ENCODE measurements around the gene NCKAP5. TPM values are rescaled to one million over a fixed set of nuclear protein-coding genes. Genes with fewer than 3 reads are reported as not detected.

NCKAP5 gene
- total and polyA plus RNA-seq, 9 donors: 0.80 to 2.7 (median 2.2) TPM

DNA sequence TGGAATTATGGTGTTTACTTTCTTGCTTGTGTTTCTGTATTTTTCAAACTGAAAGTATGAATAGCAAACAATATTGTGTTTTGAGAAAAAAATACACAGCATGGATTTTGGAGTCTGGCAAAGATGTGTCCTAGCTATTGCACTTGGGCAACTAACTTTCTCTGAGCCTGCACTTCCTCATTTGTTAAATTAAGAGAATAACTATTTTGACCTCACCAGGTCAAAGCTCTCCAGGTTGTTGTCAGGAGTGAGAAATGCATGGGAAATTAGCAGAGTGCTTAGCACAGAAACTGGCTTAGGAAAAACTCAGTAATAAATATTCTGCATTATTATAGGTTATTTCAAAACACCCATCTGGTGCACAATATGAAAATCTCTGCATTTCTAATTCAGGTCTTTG lies 926.4 kb downstream of the NCKAP5 start:
- H3K36me3 ChIP-seq: no peaks in the 10 kb centered on the region
- intact Hi-C loops (cut with DNase I): no loop called here
- H3K4me3 ChIP-seq: no peak overlapping the region
- no peaks in the 10 kb centered on the region for H3K4me1 ChIP-seq (ENCODE audit: insufficient read depth)
- no peak overlapping the region for H3K27ac ChIP-seq
- H3K9me3 ChIP-seq: no peaks in the 10 kb centered on the region
- TF ChIP-seq POLR2A (IDR thresholded peaks at IDR 0.05): no peak
- TF ChIP-seq EP300 (IDR thresholded peaks at IDR 0.05): no peak
- TF ChIP-seq, protein P1, sequence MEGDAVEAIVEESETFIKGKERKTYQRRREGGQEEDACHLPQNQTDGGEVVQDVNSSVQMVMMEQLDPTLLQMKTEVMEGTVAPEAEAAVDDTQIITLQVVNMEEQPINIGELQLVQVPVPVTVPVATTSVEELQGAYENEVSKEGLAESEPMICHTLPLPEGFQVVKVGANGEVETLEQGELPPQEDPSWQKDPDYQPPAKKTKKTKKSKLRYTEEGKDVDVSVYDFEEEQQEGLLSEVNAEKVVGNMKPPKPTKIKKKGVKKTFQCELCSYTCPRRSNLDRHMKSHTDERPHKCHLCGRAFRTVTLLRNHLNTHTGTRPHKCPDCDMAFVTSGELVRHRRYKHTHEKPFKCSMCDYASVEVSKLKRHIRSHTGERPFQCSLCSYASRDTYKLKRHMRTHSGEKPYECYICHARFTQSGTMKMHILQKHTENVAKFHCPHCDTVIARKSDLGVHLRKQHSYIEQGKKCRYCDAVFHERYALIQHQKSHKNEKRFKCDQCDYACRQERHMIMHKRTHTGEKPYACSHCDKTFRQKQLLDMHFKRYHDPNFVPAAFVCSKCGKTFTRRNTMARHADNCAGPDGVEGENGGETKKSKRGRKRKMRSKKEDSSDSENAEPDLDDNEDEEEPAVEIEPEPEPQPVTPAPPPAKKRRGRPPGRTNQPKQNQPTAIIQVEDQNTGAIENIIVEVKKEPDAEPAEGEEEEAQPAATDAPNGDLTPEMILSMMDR (IDR thresholded peaks at IDR 0.05): no peak
- DNase-seq: no peak
- H3K27me3 ChIP-seq: no peaks in the 10 kb centered on the region

DNA sequence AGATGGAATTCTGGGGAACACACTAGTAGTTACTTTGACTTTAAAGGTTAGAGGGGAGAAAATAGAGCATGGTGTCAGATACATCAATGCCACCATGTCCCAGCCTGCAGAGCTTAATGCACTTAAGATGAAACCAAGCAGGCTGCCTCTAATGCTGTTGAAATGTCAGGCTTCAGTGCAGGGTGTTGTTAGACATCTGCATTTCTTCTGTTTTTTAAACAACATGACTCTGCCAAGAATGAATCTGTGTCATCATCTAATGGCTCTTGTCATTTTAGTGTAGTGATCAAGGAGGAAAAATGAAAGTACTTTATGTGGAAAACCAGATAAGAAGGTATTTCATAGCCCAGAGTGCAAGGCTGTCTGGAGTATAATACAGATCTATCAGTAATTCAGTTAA lies 928.1 kb downstream of the NCKAP5 start:
- H3K4me3 ChIP-seq: no peak overlapping the region
- H3K9me3 ChIP-seq: no peaks in the 10 kb centered on the region
- no peak overlapping the region for H3K27ac ChIP-seq
- H3K27me3 ChIP-seq: no peaks in the 10 kb centered on the region
- intact Hi-C loops (cut with DNase I): no loop called here
- no peaks in the 10 kb centered on the region for H3K36me3 ChIP-seq
- TF ChIP-seq POLR2A (IDR thresholded peaks at IDR 0.05) (no peak), EP300 (IDR thresholded peaks at IDR 0.05) (no peak)
- TF ChIP-seq, protein P1 (IDR thresholded peaks at IDR 0.05): no peak
- no peak for DNase-seq
- H3K4me1 ChIP-seq (ENCODE audit: insufficient read depth): no peaks in the 10 kb centered on the region

DNA sequence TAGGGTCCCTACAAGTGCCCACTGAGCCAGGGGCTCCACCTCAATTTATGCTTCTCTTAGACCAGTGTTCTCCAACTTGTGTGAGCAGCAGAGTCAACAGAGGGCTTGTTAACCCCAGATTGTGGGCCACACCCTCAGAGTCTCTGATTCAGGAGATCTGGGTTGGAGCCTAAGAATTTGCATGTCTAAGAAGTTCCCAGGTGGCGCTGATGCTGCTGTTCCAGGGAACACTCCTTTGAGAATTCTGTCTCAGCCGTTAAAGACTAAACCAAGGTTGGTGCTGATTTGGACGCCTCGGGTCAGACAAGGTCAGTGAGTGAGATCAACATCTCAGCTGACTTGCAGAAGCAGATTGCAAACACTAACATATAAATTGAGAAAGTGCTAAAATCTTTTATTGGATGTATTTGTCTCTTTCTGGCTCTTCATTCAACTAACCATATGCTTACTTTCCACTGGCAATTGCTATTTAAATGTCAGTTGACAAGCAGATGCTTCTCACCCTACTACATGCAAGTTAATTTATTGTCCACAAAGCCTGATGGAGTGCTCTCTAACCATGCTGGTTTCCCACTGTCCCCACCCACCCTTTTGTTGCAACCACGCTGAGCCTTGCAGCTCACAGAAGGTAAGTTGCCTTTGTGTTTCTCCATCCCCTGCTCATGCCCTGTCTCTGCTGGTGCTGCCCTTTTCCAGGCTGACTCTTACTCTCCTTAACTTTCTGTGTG lies 929.8 kb downstream of the NCKAP5 start:
- Histone ChIP-seq H3K4me3 (no peak overlapping the region), H3K27me3 (no peaks in the 10 kb centered on the region), H3K27ac (no peak overlapping the region), H3K36me3 (no peaks in the 10 kb centered on the region), H3K4me1 (ENCODE audit: insufficient read depth) (no peaks in the 10 kb centered on the region), H3K9me3 (no peaks in the 10 kb centered on the region)
- no peak for DNase-seq
- TF ChIP-seq, protein P1 (IDR thresholded peaks at IDR 0.05): no peak
- no peak for TF ChIP-seq EP300 (IDR thresholded peaks at IDR 0.05)
- TF ChIP-seq POLR2A (IDR thresholded peaks at IDR 0.05): no peak
- intact Hi-C loops (cut with DNase I): no loop called here
- WGBS, 3 donors: 85 to 87% (median 87%) methylated on average over 5 of the region's 5 CpGs

DNA sequence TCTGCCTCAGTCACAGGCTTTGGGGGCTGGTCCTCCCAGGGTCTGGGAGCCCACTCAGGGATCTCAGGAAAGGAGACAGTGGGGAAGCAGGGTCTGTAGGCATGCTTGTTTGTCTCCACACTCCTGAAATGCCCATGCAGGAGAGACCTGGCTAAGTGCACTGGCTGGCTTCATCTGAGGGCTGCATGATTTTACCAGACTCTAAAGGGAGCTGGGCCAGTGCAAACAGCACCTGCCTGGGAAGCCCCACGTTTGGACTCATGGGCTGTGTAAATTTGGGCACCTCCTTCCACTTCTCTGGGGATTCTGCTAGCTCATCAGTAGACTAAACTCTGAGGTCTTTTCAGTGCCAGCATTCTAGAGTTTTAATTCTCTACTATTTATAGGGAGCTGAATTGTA lies 931.9 kb downstream of the NCKAP5 start:
- DNase-seq: no peak
- no peak overlapping the region for H3K4me3 ChIP-seq
- TF ChIP-seq, protein P1 (IDR thresholded peaks at IDR 0.05): no peak
- TF ChIP-seq POLR2A (IDR thresholded peaks at IDR 0.05): no peak
- TF ChIP-seq EP300 (IDR thresholded peaks at IDR 0.05): no peak
- H3K27ac ChIP-seq: no peak overlapping the region
- H3K27me3 ChIP-seq: no peaks in the 10 kb centered on the region
- whole genome bisulfite sequencing, 3 donors: 26 to 44% (median 27%) methylated on average over 1 of the region's 1 CpG
- H3K9me3 ChIP-seq: no peaks in the 10 kb centered on the region
- no peaks in the 10 kb centered on the region for H3K36me3 ChIP-seq
- H3K4me1 ChIP-seq (ENCODE audit: insufficient read depth): no peaks in the 10 kb centered on the region
- intact Hi-C loops (cut with DNase I): no loop called here

Measured in ovary (tissue), 9 donors.